ENCODE measurements around the gene SPATA6L. TPM values are rescaled to one million over a fixed set of nuclear protein-coding genes. Genes with fewer than 3 reads are reported as not detected.

SPATA6L gene, protein sequence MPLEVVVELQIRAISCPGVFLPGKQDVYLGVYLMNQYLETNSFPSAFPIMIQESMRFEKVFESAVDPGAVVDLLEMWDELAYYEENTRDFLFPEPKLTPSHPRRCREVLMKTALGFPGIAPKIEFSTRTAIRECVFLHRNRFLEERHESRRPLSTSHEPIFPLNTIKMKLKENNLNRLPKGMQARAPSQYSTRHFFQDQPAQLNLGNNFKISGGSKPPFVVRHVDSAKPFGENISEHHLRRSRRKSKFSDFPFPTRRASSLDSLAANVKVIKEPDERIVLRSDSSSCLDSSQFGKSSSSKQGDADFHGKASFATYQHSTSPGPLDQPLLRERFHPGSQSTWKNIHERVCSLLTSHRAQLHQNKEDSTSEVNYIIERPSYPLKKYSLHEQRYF
- 10 to 100 TPM; 14.3 to 21.0 (median 16.9) TPM for total RNA-seq

GRCh38 chr9:4666042-4666699, at the start of gene SPATA6L:
SPATA6L (minus strand) TSS chr9:4666480; CDS start chr9:4666250, 230 bp downstream.
- WGBS, 2 donors, result 3% methylated on average over 16 of the region's 36 CpGs
- peaks cover 28 to 29% of the 10 kb centered on the region in 2 donors for H3K4me1 ChIP-seq
- H3K27me3 ChIP-seq, result no peaks in the 10 kb centered on the region
- intact Hi-C loops (cut with DNase I), result no loop called here
- no peaks in the 10 kb centered on the region for H3K36me3 ChIP-seq
- DNase-seq, result peak; percentile 87 to 89
- peak within 1 kb of the TSS in 2 of 3 donors; percentile 10 to 38 for H3K4me3 ChIP-seq (replicated peaks in 1 of 3)
- H3K9me3 ChIP-seq, result no peaks in the 10 kb centered on the region
- peak within 1 kb of the TSS; percentile 35 to 79 (median 55) for H3K27ac ChIP-seq
- TF ChIP-seq POLR2A (IDR thresholded peaks at IDR 0.05) (peak in 1 of 2 donors; percentile 78), CTCF (IDR thresholded peaks at IDR 0.05) (peak in 1 of 6 experiments; percentile 11)

GRCh38 chr9:4714266-4715016, 48.2 kb upstream of the SPATA6L start:
- H3K4me3 ChIP-seq (replicated peaks in 1 of 3), result no peak overlapping the region
- intact Hi-C loops (cut with DNase I), result no loop called here
- H3K27me3 ChIP-seq, result no peaks in the 10 kb centered on the region
- TF ChIP-seq POLR2A (IDR thresholded peaks at IDR 0.05) (no peak), CTCF (IDR thresholded peaks at IDR 0.05) (no peak)
- 92 to 93% methylated on average over 9 of the region's 9 CpGs for WGBS, 2 donors
- H3K27ac ChIP-seq, result no peak overlapping the region
- H3K9me3 ChIP-seq, result no peaks in the 10 kb centered on the region
- peaks cover 25 to 32% of the 10 kb centered on the region in 2 donors for H3K36me3 ChIP-seq
- no peak for DNase-seq
- H3K4me1 ChIP-seq, result no peaks in the 10 kb centered on the region

GRCh38 chr9:4713849-4714248, 47.6 kb upstream of the SPATA6L start:
- Histone ChIP-seq H3K36me3 (peaks cover 24 to 29% of the 10 kb centered on the region in 2 donors), H3K27ac (no peak overlapping the region), H3K9me3 (no peaks in the 10 kb centered on the region), H3K4me3 (replicated peaks in 1 of 3) (no peak overlapping the region), H3K4me1 (no peaks in the 10 kb centered on the region), H3K27me3 (no peaks in the 10 kb centered on the region)
- intact Hi-C loops (cut with DNase I), result no loop called here
- no peak for TF ChIP-seq POLR2A (IDR thresholded peaks at IDR 0.05)
- no peak for TF ChIP-seq CTCF (IDR thresholded peaks at IDR 0.05)
- 56 to 64% methylated on average over 7 of the region's 7 CpGs for WGBS, 2 donors
- no peak for DNase-seq

GRCh38 chr9:4709380-4709779, 43.1 kb upstream of the SPATA6L start:
- H3K27ac ChIP-seq, result no peak overlapping the region
- TF ChIP-seq CTCF (IDR thresholded peaks at IDR 0.05) (no peak), POLR2A (IDR thresholded peaks at IDR 0.05) (no peak)
- no peaks in the 10 kb centered on the region for H3K27me3 ChIP-seq
- DNase-seq, result no peak
- H3K9me3 ChIP-seq, result no peaks in the 10 kb centered on the region
- intact Hi-C loops (cut with DNase I), result no loop called here
- peaks cover 0 to 9% of the 10 kb centered on the region in 2 donors for H3K36me3 ChIP-seq
- H3K4me3 ChIP-seq (replicated peaks in 1 of 3), result no peak overlapping the region
- H3K4me1 ChIP-seq, result no peaks in the 10 kb centered on the region

Data from thyroid gland (tissue), 4 donors.